ENCODE results near the gene KRT40.

The KRT40 gene

GRCh38 chr17:40952154-40952553 is 32.0 kb downstream of the KRT40 start:
- no peak for DNase-seq (ENCODE audit: low spot score)

- no peak for DNase-seq (ENCODE audit: low spot score)
Measured at GRCh38 chr17:40951011-40951622, 33.0 kb downstream of the KRT40 start.

GRCh38 chr17:40950176-40950575 is 34.0 kb downstream of the KRT40 start:
- no peak for DNase-seq (ENCODE audit: low spot score)

GRCh38 chr17:40949418-40949817 is 34.7 kb downstream of the KRT40 start:
- DNase-seq (ENCODE audit: low spot score) = no peak

- DNase-seq (ENCODE audit: low spot score) = no peak
Measured at GRCh38 chr17:40947929-40948328, 36.2 kb downstream of the KRT40 start.

- no peak for DNase-seq (ENCODE audit: low spot score)
Measured at GRCh38 chr17:40945414-40945813, 38.7 kb downstream of the KRT40 start.

- DNase-seq (ENCODE audit: low spot score) = no peak
Measured at GRCh38 chr17:40944531-40944930, 39.6 kb downstream of the KRT40 start.

GRCh38 chr17:40942553-40942952 is 41.6 kb downstream of the KRT40 start:
- DNase-seq (ENCODE audit: low spot score) = no peak

- DNase-seq (ENCODE audit: low spot score) = no peak
Measured at GRCh38 chr17:40940266-40940665, 43.9 kb downstream of the KRT40 start.

GRCh38 chr17:40938981-40939380 is 45.1 kb downstream of the KRT40 start:
- no peak for DNase-seq (ENCODE audit: low spot score)

GRCh38 chr17:40937384-40937819 is 46.7 kb downstream of the KRT40 start, which contains the start of gene KRT23:
KRT23 (minus strand) TSS chr17:40937646; CDS start chr17:40936603, 1,043 bp downstream.
- no peak for DNase-seq (ENCODE audit: low spot score)

- no peak for DNase-seq (ENCODE audit: low spot score)
Measured at GRCh38 chr17:40936976-40937375, 47.1 kb downstream of the KRT40 start.

GRCh38 chr17:40936437-40936971 is 47.6 kb downstream of the KRT40 start:
- no peak for DNase-seq (ENCODE audit: low spot score)

GRCh38 chr17:40935624-40936023 is 48.5 kb downstream of the KRT40 start:
- no peak for DNase-seq (ENCODE audit: low spot score)

GRCh38 chr17:40932608-40933007 is 51.5 kb downstream of the KRT40 start:
- DNase-seq (ENCODE audit: low spot score) = no peak

- DNase-seq (ENCODE audit: low spot score) = no peak
Measured at GRCh38 chr17:40931311-40931710, 52.8 kb downstream of the KRT40 start.
